Renal cortex interstitium (tissue), 11 donors: ENCODE measurements around the gene REXO1. TPM values are rescaled to one million over a fixed set of nuclear protein-coding genes. Genes with fewer than 3 reads are reported as not detected.

Experiments
- DNase-seq, 11 donors: peaks; one replicate each; pipeline ENCODE4 v3.0.0-alpha.2; 2013; ENCODE audit warnings: low read depth in 9 of 11, low spot score in 4 of 11; ENCODE audit errors: extremely low read depth in 1 of 11
- polyA plus RNA-seq, 3 donors: library from polyadenylated mRNA; unstranded; fragments of 120-200 nt; gene quantifications; one replicate each; pipeline ENCODE4 v1.2.1, GENCODE V29; 2013; ENCODE audit not compliant: insufficient read length in 3 of 3

The REXO1 gene
- polyA plus RNA-seq, 3 donors = 23.3 to 32.7 (median 32.6) TPM

GRCh38 chr19:1864480-1865171, 16.3 kb upstream of the REXO1 start:
- DNase-seq = no peak

- peak in 10 of 11 donors; percentile 63 to 91 (median 84) for DNase-seq
Measured at GRCh38 chr19:1863638-1864479, 15.6 kb upstream of the REXO1 start.

- DNase-seq = no peak
Measured at GRCh38 chr19:1863328-1863637, 15.0 kb upstream of the REXO1 start, which contains the start of gene KLF16. KLF16 (minus strand) TSS chr19:1863579; CDS start chr19:1863497, 82 bp downstream.

- DNase-seq = no peak
Measured at GRCh38 chr19:1862424-1863327, 14.4 kb upstream of the REXO1 start.

GRCh38 chr19:1862068-1862423, 13.8 kb upstream of the REXO1 start:
- DNase-seq = no peak

GRCh38 chr19:1861599-1862031, 13.3 kb upstream of the REXO1 start:
- DNase-seq = no peak

GRCh38 chr19:1860821-1861598, 12.7 kb upstream of the REXO1 start:
- no peak for DNase-seq

GRCh38 chr19:1860042-1860775, 11.9 kb upstream of the REXO1 start:
- DNase-seq = peak in 8 of 11 donors; percentile 62 to 91 (median 80)

GRCh38 chr19:1859331-1859781, 11.1 kb upstream of the REXO1 start:
- no peak for DNase-seq

GRCh38 chr19:1858412-1859081, 10.3 kb upstream of the REXO1 start:
- DNase-seq = no peak

- no peak for DNase-seq
Measured at GRCh38 chr19:1857648-1858326, 9.5 kb upstream of the REXO1 start.

- DNase-seq = no peak
Measured at GRCh38 chr19:1856698-1857603, 8.7 kb upstream of the REXO1 start.

GRCh38 chr19:1856345-1856697, 8.0 kb upstream of the REXO1 start:
- no peak for DNase-seq

- DNase-seq = no peak
Measured at GRCh38 chr19:1855828-1856255, 7.6 kb upstream of the REXO1 start.

- DNase-seq = peak in 2 of 11 donors; percentile 67 to 74
Measured at GRCh38 chr19:1855040-1855827, 7.0 kb upstream of the REXO1 start.
